ENCODE data around the gene NHEJ1.

NHEJ1 gene

GRCh38 chr2:219059725-219060682, 100.6 kb downstream of the NHEJ1 start:
- DNase-seq (ENCODE audit: low read depth in 1 of 2, low spot score in 1 of 2) = no peak

GRCh38 chr2:219059375-219059724, 101.3 kb downstream of the NHEJ1 start:
- DNase-seq (ENCODE audit: low read depth in 1 of 2, low spot score in 1 of 2) = no peak

- DNase-seq (ENCODE audit: low read depth in 1 of 2, low spot score in 1 of 2) = no peak
Measured at GRCh38 chr2:219058541-219059374, 101.9 kb downstream of the NHEJ1 start.

DNA sequence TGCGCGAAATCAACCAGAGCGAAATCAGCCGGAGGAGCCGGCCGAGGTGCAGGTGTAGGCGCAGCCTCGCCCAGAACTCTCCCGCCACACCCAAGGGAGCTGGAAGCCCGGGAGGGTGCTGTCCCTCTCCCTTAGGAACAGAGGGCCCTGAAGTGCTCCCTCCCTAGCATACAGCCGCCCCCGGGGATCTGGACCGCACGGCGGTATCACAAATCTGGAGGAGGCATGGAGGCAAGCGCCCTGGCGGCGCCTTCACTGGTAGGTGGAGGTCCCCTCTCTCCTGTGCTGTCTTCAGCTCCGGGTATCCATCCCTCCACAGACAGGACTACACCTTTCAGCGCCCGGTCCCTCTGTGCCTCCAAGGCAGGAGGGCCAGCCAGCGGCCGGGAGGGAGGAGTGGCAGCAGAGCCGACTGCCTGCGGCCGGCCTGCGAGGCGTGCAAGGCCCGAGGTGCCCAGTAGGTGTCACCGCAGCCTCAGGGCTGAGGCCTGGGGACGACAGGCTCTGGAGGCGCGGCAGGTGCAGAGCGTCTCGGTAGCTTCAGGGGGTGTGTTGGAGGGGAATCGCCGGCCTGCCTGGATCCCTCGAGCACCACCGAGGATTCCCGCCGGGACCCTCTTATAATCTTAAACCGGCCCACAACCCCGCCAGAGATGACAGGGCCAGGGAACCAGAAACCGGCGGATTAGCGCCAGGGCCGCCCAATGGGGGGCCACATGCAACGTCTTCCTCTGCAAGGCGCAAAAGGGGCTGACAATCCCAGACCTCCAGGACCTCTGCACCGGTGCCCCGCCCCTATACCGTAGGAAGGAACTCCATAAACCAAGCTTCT, 102.7 kb downstream of the NHEJ1 start:
- peak; percentile 52 to 69 for DNase-seq (ENCODE audit: low read depth in 1 of 2, low spot score in 1 of 2)

DNA sequence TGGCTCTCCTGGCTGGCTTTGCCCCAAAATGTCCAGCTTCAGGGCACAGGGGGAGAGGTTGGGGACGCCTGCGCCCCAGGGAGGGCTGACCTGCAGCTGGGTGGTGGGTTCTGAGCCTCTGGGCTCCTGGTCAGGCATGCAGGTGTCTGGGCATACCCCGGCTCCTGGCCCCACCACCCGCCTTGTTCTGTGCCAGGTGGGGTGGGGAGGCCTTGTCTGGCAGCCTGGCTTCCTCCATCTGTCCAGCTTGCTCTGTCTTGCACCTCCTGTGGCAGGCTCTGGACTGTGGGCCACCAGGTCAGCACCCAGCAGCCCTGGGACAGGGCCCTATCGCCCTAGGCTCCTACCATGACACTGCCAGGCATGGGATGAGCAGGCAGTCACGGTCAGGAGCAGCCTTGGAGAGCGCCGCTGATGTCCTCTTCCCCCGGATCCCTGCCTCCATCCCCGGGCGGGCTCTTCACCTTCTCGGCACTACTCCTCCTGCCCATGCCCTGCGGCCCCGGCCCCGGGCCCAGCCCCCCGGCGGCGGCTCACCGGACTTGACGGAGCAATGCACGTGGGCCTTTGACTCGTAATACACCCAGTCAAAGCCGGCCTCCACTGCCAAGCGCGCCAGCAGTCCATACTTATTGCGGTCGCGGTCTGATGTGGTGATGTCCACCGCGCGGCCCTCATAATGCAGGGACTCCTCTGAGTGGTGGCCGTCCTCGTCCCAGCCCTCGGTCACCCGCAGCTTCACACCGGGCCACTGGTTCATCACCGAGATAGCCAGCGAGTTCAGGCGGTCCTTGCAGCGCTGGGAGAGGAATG, 103.5 kb downstream of the NHEJ1 start:
- DNase-seq (ENCODE audit: low read depth in 1 of 2, low spot score in 1 of 2) = no peak

GRCh38 chr2:219056176-219056895, 104.3 kb downstream of the NHEJ1 start:
- no peak for DNase-seq (ENCODE audit: low read depth in 1 of 2, low spot score in 1 of 2)

DNA sequence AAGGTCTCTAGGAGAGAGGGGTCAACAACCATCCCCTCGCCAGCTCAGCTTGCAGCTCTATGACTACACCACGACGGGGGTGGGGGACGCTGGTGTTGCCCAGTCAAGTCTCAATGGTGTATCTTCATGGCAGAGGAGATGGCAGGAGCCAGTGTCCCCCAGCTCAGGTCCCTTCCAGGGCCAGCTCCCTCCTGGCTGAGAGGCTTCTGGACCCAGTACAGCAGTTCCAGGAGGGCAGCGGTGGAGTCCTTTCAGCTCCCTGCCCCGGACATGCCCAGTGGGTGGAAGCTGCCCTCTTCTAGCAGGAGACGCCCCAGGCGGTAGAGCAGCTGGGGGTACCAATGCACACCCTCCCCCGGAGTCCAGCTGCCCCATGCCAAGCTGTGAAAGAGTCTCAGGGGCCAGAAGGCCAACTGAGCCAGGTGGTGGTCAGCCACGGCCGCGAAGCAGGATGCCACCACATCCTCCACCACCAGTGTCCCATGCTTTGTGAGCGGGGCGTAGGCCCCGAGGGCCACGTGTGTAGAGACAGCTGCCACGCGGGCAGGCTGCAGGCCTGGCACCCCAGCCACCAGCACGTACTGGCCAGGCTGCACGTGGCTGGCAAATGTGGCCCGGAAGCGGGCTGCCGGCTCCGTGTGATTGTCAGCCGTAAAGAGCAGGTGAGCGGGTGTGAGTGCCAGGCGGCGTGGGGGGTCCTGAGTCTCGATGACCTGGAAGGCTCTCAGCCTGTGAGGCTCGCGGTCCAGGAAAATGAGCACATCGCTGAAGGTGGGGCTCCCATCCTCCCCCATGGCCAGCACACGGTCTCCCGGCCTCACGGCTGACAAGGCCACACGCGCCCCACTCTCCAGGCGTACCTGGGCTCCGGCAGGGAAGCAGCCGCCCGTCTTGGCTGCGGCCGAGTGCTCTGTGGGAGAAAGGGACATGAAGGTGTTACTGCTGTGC, 105.4 kb downstream of the NHEJ1 start:
- DNase-seq (ENCODE audit: low read depth in 1 of 2, low spot score in 1 of 2) = no peak

DNA sequence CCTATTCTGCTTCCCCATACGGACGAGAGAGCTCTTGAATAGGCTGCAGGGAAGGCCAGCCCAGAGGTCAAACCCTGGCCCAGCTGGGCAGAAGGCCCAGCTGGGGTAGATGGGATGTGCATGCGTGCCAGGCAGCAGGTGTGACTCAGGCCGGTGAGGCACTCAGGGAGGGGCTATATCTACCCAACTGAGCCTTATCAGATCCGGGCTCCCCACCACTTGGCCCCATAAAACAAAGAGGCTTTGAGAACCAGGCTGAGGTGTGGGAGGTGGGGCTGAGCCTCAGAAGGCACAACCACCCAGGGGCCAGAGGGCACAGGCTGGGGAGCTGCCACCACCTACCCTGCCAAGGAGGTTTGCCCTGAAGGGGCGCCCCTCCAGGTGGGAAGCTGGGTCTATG, 111.3 kb downstream of the NHEJ1 start:
- no peak for DNase-seq (ENCODE audit: low read depth in 1 of 2, low spot score in 1 of 2)

GRCh38 chr2:219045937-219046550, 114.6 kb downstream of the NHEJ1 start:
- no peak for DNase-seq (ENCODE audit: low read depth in 1 of 2, low spot score in 1 of 2)

GRCh38 chr2:219042750-219043149, 117.9 kb downstream of the NHEJ1 start:
- no peak for DNase-seq (ENCODE audit: low read depth in 1 of 2, low spot score in 1 of 2)

DNA sequence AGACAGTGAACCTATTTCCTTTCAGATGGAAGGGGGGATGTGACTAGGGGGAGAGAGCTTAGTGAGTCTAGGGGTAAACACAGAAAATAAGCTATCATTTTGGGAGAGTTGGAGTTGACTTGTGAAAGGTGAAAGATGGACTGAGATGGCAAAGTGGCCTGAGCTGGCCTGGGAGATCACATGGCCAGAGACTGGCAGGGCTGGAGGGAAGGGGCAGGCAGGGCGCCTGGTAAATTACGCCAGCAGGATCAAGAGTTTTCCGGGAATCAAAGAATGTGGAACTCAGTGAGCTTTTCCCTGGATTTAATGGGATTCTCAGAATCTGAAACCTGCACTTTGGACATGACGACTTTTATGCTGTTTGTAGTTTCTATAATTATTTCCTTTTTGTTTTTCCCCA, 118.5 kb downstream of the NHEJ1 start:
- no peak for DNase-seq (ENCODE audit: low read depth in 1 of 2, low spot score in 1 of 2)

GRCh38 chr2:219041252-219041651, 119.4 kb downstream of the NHEJ1 start, which contains the start of gene CFAP65:
TSS of gene CFAP65 (minus strand) at chr2:219041516. CDS start at chr2:219039048, 2,468 bp downstream.
- peak in 1 of 2 donors; percentile 33 for DNase-seq (ENCODE audit: low read depth in 1 of 2, low spot score in 1 of 2)

DNA sequence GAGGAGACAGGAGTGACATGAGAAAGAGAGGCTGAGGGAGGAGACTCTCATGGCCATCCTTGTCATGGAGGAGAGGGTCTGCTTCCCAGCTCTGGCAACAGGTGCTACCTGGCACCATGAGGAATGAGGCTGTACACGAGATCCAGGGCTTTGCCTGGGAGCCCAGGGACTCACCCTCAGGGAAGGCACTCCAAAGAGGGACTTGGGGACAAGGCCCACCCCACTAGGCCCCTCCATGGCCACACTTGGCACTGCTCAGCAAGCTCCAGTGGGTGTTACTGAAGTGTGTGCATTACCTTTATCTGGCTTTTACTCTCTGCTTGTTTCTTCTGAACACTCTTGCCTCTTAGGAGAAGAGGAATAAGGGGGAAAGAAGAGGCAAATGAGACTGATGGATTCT, 122.0 kb downstream of the NHEJ1 start:
- no peak for DNase-seq (ENCODE audit: low read depth in 1 of 2, low spot score in 1 of 2)

DNA sequence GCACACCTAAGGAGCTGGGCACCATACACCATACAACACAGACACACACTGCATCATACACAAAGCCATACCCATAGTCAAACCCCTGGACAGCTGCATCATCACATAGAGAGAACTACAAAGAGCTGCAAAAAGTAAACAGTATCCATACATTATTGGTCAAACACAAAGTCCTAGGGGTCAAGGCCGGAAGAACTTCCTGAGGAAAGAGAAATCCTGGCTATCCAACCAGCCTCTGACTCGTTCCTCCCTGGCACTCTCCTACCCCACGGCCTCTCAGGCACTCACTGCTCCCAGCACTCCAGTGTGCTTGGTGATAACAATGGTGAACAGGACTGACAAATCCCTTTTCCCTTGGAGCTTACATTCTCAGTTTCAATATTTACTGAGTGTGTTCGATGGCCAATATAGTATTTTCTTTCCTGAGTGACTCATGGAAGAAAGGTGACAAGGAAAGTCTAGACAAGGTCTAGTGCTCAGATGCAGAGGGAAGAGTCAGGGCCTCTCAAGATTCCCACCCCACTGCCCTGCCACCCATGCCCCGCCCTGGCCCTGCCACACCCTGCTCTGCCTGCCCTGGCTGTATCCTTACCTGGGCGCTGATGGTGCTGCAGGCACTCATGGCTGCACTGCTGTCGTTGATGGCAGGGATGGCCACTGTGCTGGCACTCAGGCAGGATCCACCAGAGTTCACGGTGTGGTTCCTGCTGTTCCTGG, 122.7 kb downstream of the NHEJ1 start:
- no peak for DNase-seq (ENCODE audit: low read depth in 1 of 2, low spot score in 1 of 2)

- DNase-seq (ENCODE audit: low read depth in 1 of 2, low spot score in 1 of 2) = no peak
Measured at GRCh38 chr2:219035942-219036341, 124.7 kb downstream of the NHEJ1 start.

DNA sequence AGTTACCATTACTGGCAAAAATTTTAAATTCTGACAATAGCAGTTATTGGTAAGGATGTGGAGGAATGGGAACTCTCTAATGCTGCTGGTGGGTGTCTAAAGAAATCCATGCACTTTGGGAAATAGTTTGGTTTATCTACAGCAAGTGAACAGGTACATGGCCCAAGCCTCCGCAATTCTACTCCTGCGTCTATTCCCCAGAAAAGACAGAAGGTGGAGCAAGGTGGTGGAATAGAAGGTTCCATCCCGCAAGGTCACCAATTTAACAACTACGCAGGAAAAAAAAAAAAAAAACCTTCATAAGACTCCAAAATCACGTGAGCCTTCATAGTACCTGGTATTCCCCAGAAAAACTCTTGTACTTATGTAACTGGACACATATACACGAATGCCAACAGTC, 125.8 kb downstream of the NHEJ1 start:
- no peak for DNase-seq (ENCODE audit: low read depth in 1 of 2, low spot score in 1 of 2)

DNA sequence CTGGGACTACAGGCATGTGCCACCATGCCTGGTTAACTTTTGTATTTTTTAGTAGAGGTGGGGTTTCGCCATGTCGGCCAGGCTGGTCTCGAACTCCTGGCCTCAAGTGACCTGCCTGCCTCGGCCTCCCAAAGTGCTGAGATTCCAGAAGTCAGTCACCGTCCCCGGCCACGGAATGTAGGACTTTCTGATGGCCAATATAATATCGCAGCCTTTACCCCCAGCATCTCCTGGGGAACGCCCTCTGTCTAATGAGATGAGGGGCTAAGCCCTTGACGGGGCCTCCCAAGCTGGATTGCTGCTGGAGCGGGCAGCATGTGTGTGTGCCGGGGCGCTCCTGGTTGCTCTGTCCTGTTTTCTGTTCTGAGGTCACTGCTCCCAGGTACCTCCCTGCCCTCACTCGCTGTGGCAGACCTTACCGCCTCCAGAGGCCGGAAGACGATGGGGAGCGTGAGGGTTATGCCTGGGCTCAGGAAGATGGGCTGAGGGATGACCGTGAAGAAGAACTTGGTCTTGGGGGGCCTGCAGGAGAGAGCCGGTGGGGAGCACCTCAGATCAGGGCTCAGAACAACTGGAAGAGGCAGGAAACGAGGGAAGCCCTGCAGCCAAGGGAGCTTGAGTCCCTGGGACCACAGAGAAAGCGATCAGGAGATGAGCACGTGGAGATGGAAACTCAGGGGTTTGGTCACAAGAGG, 128.4 kb downstream of the NHEJ1 start:
- no peak for DNase-seq (ENCODE audit: low read depth in 1 of 2, low spot score in 1 of 2)

Data from activated CD4-positive, alpha-beta T cell treated with anti-CD3 and anti-CD28 coated beads, Interleukin-2, amount 50 U/mL, for 24 hours (primary cell).